ENCODE measurements around the gene ZNF831.

The ZNF831 gene

DNA sequence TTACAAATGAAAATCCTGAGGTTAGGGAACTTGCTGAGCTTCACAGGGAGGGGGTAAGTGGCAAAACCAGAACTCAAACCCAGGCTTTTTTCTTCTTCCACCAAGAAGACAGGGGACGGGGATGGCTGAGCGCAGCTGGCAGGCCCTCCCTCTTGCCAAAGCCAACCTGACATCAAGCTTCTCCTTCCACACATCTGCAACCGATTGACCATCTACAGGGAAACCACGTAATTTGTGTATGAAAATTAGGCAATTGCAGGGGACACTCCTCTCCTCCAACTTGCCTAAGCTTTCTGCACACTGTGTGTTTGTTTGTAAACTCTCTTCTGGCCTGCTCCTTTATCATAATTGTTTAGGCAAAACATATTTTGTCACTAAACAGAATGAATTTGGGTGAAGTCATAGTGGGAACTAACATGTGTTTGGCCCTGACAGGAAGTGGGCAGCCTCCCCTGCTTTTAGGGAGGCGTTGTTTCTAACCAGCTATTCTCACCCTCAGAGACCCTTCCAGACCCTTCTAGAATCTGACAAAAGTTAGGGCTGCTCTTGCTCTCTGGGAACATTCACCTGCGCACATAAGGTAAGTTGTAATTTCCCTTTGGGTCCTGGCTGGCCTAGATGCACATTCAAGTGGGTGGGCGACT lies 18.9 kb downstream of the ZNF831 start:
- DNase-seq: no peak

- no peak for DNase-seq
These were observed 20.1 kb downstream of the ZNF831 start for GRCh38 chr20:59183751-59184150.

DNA sequence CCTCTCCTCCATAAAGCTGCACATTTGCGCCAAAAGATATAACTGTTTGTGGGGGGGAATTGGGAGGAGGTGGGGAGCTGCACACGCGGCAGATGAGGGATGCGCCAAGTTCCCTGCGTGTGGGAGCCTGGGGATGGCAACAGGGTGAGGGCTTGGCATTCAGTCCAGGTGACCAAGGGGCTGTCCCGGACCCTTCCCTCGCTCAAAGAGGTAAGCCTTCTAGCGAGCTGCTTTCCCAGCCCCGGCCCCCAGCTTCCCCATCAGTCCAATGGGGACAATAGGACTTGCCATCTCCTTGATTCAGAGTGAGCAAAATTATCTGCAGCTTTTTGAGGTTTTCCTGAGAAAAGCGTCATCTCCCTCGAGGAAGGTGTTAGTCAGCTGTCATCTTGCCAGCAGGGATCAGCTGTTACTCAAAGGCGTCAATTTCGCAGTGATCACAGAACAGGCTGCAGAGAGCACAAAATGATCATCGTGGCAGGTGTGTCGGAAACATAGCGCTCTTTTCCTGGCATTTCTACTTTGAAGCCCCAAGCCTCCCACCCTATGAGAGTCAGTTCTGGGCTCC lies 21.3 kb downstream of the ZNF831 start:
- no peak for DNase-seq

DNA sequence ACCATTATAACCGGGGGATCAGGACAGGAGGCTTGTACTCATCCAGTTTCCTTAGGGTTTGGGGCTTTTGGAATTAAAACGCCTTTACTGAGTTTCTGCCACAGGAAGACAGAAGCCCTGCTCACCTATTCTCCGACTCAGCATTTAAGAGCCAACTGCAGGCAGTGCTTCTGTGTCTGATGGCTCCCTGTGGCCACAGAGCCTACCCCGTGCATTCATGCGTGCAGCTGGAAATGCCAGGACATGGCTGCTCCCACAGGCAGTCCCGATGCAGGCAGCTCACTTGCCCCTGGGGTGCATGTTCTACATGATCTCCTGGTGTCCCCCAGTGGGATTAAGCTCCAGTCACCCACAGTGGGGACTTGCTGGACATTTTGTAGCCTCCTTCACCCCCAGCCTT lies 22.2 kb downstream of the ZNF831 start:
- DNase-seq: no peak

DNA sequence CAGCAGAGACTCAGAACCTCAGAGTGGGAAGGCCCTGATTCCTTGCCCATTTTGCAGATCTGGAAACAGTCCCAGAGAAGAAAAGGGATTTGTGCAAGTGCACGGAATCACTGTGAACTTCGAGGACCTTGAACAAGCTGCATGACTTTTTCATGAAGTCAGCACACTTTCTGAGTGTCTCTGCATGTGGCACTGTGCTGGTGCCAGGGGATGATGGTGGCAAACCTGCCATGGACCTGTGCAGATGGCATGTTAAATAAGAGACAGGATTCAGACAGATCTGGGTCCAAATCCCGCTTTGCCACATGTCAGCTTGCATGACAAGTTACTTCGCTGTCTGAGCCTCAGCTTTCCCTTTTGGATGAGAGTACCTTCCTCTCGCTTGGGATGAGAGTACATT lies 26.8 kb downstream of the ZNF831 start:
- no peak for DNase-seq

DNA sequence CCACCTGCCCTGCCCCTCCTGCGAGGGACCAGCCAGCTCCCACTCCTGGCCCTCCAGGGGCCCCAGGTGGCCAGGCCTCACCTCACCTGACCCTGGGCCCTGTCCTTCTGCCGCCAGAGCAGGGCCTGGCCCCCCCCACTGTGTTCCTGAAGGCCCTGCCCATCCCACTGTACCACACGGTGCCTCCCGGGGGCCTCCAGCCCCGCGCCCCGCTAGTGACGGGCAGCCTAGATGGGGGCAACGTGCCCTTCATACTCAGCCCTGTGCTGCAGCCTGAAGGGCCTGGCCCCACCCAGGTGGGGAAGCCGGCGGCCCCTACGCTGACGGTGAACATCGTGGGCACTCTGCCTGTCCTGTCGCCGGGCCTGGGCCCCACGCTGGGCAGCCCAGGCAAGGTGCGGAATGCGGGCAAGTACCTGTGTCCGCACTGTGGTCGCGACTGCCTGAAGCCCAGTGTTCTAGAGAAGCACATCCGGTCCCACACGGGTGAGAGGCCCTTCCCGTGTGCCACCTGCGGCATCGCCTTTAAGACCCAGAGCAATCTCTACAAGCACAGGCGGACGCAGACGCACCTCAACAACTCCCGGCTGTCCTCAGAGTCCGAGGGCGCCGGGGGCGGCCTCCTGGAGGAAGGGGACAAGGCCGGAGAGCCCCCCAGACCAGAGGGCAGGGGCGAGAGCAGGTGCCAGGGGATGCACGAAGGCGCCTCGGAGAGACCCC lies 27.6 kb downstream of the ZNF831 start:
- DNase-seq: no peak

DNA sequence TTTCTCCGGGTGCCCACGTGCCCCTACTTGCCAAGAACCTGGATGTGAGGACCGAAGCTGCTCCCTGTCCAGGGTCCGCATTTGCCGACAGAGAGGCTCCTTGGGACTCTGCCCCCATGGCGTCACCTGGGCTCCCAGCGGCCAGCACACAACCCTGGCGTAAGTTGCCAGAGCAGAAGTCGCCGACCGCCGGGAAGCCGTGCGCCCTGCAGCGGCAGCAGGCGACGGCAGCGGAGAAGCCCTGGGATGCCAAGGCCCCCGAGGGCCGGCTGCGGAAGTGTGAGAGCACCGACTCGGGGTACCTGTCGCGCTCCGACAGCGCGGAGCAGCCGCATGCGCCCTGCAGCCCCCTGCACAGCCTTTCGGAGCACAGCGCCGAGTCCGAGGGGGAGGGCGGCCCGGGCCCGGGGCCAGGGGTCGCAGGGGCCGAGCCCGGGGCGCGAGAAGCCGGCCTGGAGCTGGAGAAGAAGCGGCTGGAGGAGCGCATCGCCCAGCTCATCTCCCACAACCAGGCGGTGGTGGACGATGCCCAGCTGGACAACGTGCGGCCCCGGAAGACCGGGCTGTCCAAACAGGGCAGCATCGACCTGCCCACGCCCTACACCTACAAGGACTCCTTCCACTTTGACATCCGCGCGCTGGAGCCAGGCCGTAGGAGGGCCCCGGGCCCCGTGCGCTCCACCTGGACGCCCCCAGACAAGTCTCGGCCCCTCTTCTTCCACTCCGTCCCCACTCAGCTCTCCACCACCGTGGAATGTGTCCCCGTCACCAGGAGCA lies 28.3 kb downstream of the ZNF831 start:
- DNase-seq: no peak

DNA sequence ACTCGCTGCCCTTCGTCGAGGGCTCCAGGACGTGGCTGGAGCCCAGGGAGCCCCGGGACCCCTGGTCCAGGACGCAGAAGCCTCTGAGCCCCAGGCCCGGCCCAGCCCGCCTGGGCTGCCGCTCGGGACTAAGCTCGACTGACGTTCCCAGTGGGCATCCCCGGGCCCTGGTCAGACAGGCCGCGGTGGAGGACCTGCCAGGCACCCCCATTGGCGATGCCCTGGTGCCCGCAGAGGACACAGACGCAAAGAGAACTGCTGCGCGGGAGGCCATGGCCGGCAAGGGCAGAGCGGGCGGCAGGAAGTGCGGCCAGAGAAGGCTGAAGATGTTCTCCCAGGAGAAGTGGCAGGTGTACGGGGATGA lies 28.9 kb downstream of the ZNF831 start:
- no peak for DNase-seq

GRCh38 chr20:59193325-59193724 lies 29.7 kb downstream of the ZNF831 start:
- DNase-seq: no peak

- DNase-seq: no peak
These were observed 30.7 kb downstream of the ZNF831 start for GRCh38 chr20:59194023-59194935.

DNA sequence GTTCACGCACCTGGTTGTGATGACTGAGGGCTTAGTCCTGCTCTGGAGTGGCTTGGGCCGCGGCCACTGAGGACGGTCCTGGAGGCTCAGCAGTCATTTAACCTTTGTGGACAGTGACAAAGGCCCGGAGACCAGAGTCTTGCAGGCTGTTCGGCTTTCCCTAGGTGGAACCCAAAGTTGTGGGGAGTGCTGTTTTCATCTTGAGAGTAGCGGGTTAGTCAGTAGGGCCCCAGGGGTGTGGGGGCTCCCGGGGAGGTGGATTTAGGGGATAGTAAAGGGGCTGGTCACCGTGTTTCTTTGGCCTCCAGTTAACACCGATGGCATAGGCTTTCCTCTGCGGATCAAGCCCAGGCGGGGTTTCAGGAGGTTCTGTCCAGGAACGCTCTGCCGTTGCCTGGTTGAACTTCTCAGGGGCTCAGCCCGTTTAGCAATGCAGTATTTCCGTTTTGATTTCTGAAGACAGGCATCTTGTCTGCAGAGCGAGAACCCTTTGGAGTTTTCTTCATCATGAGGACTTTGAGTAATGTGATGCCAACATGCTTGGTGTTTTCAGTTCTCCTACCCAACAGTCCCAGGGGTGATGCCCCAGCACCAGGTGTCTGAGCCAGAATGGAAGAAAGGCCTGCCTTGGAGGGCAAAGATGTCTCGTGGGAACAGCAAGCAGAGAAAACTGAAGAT lies 31.8 kb downstream of the ZNF831 start:
- DNase-seq: no peak

- DNase-seq: no peak
These were observed 40.7 kb downstream of the ZNF831 start for GRCh38 chr20:59204165-59204894.

DNA sequence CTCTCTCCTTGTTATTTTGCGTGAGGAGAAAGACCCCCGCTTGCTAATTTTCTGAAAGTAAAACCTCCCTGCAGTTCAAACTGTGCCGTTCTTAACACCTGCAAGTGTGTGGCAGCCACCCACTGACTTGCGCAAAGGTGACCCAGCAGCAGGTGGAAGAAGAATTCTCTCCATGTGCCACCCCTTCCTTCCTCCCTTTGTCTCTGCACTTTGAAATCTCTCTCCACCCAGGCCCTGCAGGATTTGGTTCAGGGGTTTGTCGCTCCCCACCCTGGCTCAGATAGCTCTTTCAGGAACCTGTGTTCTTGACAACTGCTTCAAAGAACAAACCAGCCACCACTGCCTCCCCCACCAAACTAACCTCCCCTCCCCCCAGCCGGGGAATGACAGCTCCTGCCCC lies 41.4 kb downstream of the ZNF831 start:
- DNase-seq: no peak

- DNase-seq: no peak
These were observed 43.6 kb downstream of the ZNF831 start for GRCh38 chr20:59207235-59207634.

GRCh38 chr20:59207742-59208357 lies 44.2 kb downstream of the ZNF831 start:
- DNase-seq: peak; percentile 80

GRCh38 chr20:59210186-59210585 lies 46.6 kb downstream of the ZNF831 start:
- no peak for DNase-seq

DNA sequence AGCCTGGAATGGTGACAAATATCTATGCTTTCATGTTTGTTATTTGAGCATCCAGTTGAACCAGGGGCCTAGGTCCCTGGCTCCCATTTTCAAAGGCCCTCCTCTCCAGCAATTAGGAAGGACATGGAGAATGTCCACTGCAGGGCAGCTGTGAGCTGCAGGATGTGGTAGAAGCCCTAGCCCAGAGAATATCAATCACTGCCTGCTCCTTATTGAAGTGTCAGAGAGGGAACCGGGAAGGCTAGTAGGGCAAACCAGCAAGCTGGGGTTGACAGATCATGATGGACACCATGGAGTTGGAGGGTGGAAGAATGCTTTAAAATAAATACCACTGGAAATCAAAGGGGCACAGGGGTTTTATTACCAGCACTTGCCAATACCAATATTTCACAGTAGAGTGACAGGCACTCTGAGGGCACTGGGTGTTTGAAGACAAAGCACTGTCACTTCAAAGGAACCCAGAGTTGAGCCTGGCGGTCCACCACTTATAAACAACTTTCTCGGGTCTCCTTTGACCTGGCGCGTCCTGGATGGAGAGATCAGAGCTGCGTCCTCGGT lies 47.7 kb downstream of the ZNF831 start:
- DNase-seq: no peak

- DNase-seq: no peak
These were observed 50.5 kb downstream of the ZNF831 start for GRCh38 chr20:59214073-59214472.

- no peak for DNase-seq
These were observed 51.3 kb downstream of the ZNF831 start for GRCh38 chr20:59214606-59215547.

Measured in stimulated activated CD4-positive, alpha-beta T cell treated with anti-CD3 and anti-CD28 coated beads, Interleukin-12 subunit alpha, Interleukin-12 subunit beta, amount 100 ng/mL, for 4 hours (primary cell).